M059J (cell line): ENCODE measurements around the gene TLR5. TPM values are rescaled to one million over a fixed set of nuclear protein-coding genes. Genes with fewer than 3 reads are reported as not detected.

ENCODE experiments used
- DNase-seq: peaks from one replicate; pipeline ENCODE4 v3.0.0-alpha.2; 2012; ENCODE audit warnings: low read depth
- total RNA-seq: library from RNA; depleted of rRNA; stranded (reverse); fragments of >200 nt; shearing (Covaris generic); gene quantifications from 2 replicates; pipeline ENCODE4 v1.2.3, GENCODE V29; 2014

TLR5 gene
- total RNA-seq, 1 experiment from 2014 or later, result 0.49 TPM

DNA sequence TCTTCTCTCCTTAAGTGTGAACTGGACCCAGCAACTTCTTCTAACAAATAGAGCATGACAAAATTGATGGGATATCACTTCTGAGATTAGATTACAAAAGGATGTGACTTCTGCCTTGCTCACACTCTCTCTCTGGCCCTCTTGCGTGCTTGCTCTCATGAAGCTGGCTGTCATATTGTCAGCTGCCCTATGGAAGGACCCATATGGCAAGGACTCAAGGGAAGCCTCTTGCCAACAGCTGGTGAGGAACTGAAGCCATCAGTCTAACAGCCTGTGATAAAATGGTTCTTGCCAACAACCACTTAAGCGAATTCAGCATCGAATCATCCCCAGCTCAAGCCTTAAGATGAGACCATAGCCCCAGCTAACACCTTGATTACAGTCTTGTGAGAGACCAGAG, 4.8 kb upstream of the TLR5 start:
- no peak for DNase-seq

GRCh38 chr1:223147409-223147808, 4.4 kb upstream of the TLR5 start:
- no peak for DNase-seq

GRCh38 chr1:223146745-223147144, 3.7 kb upstream of the TLR5 start:
- DNase-seq, result no peak

DNA sequence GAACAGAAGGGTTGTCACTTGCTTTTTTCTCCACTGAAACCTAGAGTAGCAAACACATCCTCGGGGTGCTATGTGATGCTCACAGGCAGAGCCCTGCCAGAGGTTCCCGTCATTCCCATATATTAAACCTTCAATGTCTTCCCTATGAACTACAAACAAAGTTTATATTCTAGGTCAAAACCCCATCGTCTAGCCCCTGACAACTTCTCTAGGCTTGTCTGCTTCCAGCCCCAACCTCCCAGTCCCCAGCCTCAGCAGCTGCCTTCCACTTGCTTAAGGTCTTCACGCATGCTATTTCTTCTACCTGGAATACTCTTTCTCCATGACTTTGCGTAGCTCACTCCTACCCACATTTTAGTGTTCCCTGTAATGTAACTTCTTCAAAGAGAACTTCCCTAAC, 1.9 kb upstream of the TLR5 start:
- no peak for DNase-seq

DNA sequence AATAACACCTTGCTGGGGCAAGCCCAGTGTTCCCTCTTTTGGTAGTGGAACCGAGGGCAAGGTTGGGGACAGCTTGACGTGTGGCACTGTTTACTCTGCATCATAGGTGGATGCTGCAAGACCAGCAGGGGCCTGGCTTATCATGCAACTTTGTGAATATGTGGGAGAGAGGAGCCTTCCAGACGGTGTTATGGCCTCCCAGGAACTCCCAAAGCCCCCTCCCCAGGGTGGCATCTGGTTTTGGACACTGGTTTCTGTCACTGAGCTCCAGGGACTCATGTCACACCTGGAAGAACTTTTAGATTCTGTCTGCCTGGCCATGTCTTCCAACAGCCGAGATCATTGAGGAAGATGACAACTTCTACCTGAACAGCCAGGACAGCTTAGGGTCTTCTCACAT, 1.4 kb upstream of the TLR5 start:
- no peak for DNase-seq

GRCh38 chr1:223143537-223144248, 645 bp upstream of the TLR5 start:
- no peak for DNase-seq

- DNase-seq, result no peak
Measured at GRCh38 chr1:223142269-223142668, 779 bp downstream of the TLR5 start.

GRCh38 chr1:223140611-223141405, 2.2 kb downstream of the TLR5 start:
- DNase-seq, result no peak

DNA sequence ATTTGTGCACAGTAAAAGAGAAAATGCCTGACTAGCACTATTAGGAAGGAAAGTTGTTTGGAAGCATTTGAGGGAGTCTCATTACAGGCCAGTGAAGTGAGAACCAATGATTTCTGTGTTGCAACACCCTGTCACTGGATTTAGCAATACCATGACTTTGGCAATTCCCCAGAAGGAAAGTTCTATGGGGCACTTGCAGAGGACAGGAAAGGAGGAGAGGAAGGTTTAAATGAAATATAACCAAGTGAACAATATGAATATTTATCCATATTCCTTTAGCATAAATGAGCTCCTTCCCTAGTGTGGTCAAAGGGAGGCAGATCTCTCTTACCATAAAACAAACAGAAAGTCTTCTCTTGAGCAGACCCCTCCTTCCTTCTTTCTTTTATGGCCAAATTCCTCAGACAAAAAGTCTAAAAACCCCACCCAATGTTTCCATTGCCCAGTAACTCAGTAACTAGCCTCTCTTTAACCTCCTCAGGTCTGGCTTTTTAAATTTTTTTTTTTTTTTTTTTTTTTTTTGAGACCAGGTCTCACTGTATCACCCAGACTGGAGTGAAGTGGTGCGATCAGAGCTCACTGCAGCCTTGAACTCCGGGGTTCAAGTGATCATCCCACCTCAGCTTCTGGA, 5.5 kb downstream of the TLR5 start:
- peak; percentile 49 for DNase-seq

DNA sequence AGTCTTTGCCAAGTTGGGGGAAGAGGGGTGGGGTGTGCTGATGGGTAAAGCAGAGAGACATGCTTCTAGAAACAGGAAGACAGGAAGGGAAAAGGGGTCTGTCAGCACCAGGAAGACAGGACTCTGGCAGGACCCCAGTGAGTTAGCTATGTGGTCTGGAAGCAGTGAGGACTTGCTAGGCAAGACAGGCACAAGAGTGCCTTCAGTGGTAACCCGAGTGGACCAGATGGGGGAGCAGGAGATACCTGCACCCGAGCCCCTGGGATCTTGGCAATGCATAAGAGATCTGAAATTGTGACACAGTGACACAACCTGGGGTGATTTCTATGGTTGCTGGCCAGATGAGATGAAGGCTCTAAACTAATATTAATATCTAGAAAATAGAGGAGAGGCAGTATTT, 7.0 kb downstream of the TLR5 start:
- no peak for DNase-seq

DNA sequence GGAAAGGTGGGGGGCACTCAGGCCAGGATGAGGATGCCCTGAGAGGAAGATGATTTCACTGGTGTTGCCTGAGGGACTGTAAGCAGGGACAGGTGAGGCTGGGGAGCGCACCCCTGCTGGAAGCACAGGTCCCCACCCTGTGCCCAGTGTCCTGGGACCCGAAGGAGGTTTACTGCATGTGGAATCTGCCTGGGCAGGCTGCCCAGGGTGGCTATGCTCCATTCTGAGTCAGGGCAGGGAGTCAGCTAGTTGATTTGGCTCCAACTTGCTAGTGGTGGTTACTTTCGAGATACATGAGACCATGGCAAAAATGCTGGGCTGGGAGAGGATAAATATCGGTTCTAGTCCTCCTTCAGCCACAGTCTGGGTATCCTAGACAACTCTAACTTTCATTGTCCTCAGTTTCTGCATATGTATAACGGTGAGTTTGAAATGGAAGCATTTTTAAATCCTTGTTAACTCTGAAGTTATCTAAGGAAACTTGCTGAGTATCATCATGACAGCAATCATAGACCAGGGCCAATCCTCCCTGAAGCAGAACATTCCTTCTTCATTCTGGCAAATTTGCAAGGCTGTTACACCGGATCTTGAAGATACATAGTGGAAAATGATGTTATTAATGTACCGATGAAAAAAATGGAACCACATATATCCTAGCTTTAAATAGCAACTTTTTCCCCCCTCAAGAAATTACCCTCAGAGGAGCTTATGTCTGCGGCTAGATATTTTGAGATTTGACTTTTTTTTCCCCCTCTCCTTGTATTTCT, 7.7 kb downstream of the TLR5 start:
- peak; percentile 89 for DNase-seq

- DNase-seq, result peak; percentile 78
Measured at GRCh38 chr1:223133824-223134435, 9.1 kb downstream of the TLR5 start.

DNA sequence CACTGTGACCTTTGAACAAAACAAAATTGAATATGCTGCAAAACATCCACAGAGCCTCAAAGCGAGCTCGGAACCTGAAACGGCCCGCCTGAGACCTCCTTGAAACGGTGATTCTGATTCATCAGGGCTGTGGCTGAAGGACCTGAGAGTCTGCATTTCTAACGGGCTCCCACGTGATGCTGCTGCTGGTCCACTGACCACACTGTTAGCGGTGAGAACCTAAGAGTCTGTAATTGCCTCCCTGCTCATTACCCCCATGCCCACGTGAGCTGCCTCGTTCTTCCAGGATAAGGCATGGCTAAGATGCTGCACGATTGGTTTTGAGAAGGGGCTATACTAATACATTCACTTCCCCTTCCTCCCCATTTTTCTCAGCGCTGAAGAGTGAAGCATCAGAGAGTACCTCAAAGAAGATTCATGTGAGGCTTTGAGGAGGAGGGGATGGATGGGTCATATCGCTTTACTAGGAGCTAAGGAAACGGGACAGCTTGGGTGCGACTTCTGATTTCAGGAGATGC, 9.7 kb downstream of the TLR5 start:
- DNase-seq, result no peak

- DNase-seq, result peak; percentile 22
Measured at GRCh38 chr1:223129229-223129901, 13.7 kb downstream of the TLR5 start.

DNA sequence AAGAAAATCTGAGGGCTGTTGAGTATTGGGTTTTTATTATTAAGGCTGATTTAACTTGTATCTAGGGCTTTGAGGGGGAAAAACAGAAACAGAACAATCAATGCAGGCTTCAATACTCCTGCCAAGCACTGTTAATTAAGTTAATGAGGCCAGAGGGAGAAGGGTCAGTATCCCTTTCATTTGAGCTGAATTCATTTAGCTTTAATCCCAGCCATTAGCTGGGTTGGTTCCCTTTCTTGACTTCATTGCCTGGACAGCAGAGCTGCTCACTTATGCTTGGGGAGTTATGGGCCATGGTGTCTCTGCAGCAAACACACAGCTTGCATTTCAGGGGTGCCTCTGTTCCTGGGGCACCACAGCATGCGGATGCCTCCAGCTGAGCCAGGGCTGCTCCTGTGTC, 16.3 kb downstream of the TLR5 start:
- no peak for DNase-seq

DNA sequence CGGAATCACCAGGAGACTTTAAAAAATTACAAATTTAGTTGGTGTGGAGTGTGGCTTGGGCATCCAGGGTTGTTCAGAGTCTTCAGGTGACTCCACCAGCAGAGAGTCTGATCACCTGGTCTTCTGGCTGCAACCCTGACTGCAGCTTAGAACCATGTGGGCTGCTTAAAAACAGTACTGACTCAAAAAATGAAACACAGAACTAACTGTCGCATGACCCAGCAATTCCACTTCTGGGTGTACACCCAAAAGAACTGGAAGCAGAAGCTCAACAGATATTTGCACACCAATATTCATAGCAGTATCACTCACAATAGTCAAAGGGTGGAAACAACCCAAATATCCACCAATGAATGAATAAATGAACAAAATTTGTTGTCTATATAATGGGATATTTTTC, 17.3 kb downstream of the TLR5 start:
- no peak for DNase-seq

DNA sequence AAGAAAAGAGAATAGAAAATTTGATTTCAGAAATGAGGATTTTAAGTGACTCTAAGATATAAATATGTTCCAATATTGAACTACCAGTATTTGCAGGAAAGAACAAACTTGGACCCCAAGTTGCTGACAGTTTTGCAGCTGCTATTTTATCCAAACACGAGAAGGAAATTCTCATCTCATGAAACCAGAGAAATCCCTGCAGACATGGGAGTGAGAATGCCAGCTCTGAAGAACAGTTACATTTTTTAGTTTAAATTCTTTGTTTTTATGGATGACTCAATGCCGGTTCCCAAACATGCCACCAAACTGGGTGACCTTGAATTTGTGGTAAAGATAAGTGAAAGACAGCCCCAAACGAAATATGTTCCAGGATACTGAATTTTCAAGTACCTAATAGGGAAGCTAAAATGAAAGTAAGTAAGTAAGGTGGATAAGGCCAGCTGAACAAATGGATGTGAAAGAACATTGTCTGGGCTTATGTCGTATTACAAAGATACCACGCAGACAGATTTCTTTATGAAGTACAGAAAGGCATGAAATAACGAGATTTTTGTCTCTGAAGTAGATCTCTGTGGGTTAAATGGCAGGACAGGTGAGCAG, 19.9 kb downstream of the TLR5 start:
- DNase-seq, result peak; percentile 9

GRCh38 chr1:223118418-223118817, 24.6 kb downstream of the TLR5 start:
- DNase-seq, result no peak

GRCh38 chr1:223116950-223117349, 26.1 kb downstream of the TLR5 start:
- no peak for DNase-seq

GRCh38 chr1:223114871-223115270, 28.2 kb downstream of the TLR5 start:
- DNase-seq, result no peak
